Measurements from ENCODE around the gene GPR63.

- TF ChIP-seq CTCF (IDR thresholded peaks at IDR 0.05) (no peak), POLR2A (IDR thresholded peaks at IDR 0.05) (no peak), EP300 (IDR thresholded peaks at IDR 0.05) (no peak)
Measured at GRCh38 chr6:96862560-96862959, 25.3 kb upstream of the GPR63 start.
